ENCODE data around the gene MED10.

MED10 gene

DNA sequence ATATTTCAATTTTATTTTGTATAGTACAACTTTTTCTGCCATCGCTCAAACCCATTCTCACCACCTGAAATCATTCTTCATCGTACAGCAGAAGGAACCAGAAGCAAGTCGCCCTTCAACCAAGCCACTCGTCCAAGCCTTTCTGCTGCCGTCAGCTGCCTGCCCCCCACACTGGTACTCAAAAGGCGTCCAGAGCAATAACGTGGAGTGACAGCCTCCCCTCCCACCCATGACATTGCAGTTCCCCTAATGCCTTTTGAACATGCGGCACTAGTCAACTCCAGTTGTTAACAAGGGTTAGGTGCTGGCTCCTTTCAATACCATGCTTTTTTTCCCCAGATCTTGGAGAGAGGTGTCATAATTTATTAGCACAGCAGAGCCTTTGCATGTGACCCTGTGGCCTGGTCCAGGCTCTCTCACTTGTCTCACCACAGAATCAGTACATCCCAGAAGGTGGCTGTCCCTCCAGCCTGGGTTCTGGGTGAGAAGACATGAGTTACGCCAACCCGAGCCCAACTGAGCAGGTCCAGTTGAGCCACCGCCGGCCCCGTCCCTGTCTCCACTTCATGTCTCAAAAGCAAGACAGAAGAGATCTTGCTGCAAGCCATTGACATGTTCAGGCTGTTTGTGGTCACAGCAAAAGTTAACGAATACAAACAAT lies 20.4 kb upstream of the MED10 start:
- DNase-seq, result no peak

DNA sequence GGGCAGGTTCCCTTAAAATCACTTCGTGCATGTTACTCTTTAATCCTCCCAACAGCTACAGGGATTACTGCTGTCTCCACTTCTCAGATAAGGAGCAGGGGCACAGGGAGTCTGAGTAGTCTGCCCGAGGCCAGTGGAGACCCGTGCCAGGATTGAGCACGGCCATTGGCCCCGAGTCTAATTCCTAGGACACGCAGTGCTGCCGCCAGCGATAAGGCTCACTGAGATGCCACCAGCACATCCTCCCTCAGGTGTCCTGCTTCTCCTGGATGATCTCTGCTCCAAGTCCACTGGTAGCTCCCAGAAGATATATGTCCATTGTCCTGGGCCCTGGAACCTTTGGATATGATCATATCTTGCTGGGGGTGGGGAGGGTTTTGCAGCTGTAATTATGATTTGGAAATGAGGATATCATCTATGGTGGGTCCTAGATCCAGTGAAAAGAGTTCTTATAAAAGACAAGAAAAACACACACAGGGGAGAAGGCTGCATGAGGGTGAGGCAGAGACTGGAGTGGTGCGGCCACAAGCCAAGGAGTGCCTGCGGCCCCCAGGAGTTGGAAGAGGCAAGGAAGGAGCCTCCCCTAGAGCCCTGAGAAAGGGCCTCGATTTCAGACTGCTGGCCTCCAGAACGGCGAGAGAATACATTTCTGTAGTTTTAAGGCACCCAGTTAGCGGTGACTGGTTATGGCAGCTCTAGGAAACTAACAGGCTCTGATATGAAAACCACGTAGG lies 19.4 kb upstream of the MED10 start:
- DNase-seq, result no peak

DNA sequence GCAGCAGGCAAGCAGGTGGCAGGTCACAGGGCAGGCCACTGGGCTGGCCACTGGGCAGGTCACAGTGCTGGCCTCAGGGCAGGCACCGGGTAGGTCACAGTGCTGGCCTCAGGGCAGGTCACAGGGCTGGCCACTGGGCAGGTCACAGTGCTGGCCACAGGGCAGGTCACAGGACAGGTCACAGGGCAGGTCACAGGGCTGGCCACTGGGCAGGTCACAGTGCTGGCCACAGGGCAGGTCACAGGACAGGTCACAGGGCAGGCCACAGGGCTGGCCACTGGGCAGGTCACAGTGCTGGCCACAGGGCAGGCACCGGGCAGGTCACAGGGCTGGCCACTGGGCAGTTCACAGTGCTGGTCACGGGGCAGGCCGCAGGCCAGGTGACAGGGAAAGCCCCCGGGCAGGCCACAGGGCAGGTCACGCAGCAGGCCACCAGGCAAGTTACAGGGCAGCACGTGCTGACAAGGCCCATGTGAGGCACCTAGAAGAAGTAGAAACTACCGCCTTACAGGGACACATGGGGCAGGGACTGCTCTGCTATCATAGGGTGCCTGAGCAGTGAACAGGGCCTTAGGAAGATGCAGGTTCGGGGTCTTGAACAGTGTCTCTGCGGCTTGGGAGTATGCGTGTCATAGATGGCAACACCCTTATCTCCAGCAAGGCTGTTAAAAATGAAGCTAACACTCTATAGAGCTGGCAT lies 18.6 kb upstream of the MED10 start:
- no peak for DNase-seq

DNA sequence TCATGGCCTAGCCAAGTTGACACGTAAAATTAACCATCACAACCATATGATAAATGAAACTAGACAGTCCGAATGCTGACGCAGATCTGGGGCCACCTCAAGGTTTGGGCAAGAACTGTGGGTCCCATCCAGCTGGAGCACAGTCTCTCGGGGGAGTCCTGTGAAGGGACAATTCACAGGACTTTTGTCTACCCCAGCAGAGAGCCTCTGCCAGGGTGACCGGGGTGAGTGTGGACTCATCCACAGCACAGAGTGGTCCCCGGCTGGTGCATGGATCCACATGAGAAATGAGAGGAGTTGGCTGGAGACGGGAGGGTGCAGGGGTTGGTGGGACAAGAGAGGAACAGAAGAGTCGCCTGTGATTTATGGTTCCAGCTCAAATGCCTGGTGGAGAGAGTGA lies 17.7 kb upstream of the MED10 start:
- DNase-seq, result no peak

DNA sequence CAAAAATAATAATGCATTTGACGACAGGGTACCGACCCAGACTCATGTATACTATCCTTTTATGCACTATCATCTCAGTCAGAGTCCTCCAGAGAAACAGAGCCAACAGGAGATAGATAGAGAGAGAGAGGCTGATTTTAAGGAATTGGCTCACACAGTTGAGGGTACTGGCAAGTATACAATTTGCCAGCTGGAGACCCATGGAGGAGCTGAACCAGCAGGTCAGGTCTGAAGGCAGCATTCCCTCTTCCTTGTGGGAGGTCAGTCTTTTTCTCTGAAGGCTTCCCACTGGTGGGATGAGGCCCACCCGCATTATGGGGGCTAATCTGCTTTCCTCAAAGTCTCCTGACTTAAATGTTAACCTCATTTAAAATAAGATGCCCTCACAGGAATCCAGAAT lies 17.3 kb upstream of the MED10 start:
- no peak for DNase-seq

DNA sequence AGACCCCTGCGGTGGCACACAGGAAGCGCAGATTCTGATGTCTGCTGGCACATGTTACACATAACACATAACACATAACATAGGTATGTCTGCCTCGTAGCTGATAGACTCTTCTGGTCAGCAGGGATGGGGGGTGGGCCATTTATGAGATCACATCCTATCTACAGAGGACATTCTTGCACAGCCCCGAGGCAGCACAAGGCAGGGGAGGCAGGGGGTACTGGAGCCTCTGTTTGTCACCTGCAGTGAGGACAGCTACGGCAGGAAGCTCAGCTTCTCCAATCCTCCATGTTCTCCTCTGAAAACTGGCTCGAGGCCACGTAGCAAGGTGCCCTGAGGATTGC lies 16.7 kb upstream of the MED10 start:
- DNase-seq, result no peak

DNA sequence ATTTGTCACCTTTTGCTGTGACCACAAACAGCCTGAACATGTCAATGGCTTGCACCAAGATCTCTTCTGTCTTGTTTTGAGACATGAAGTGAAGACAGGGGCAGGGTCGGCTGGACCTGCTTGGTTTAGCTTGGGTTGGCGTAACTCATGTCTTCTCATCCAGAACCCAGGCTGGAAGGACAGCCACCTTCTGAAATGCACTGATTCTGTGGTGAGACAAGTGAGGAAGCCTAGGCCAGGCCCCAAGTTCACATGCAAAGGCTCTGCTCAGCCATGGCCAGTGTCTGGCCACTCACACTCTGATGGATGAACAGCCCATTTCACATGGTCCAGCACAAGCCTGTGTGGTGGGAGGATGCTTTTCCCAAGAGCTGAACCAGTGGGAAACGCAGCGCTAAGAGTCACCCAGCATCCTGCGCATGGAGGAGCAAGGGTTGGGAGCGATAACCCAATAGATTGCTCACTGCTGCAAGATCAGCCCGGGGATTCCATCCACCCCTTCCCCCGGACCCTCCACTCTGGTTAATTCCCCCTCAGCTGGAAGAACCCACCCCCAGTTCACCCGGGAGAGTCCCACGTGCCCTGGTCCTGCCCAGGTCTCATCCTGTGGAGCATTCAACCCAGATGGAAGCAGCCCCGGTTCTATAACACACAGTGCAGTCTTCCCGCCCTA lies 16.2 kb upstream of the MED10 start:
- no peak for DNase-seq

DNA sequence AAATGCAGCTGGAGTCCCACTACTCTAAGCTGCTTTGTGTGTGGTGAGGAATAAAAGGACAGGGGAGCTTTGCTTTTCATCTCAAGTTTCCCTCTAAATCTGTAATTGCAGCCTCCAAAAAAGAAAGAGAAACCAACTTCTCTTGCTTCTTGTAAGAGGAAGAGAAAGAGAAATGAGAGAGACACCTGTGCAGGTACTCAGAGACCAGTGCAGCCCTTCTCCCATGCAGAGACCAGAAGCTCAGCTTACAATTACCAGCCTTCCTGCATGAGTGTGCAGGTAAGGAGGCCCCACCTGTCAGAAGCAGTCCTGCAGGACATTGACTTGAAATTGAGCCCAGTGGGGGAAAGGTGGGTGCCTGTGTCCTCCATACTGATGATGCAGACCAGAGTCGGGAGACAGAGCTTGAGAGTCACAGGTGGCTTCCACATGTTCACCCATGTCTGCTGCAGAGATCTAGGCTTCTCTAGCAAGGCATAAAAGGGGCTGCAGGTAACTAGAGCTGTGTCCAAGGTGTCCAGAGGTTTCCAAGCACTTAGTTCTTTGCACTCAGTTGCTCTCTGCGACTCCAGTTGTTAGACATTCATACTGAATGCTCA lies 15.3 kb upstream of the MED10 start:
- no peak for DNase-seq

DNA sequence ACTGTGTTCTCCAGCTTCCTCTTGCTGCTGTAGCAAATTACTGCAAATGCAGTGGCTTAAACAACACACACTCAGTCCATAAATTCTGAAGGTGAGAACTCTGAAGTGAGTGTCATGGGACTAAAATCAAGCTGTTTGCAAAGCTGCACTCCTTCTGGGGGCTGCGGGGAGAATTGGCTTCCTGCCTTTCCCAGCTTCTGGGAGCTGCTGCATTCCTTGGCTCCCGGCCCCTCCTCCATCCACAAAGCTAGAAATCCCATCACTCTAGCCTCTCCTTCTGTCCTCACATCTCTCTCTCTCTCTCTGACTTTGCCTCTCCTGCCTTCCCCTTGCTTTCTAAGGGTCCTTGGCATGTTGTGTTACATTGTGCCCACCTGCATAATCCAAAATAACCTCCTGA lies 14.2 kb upstream of the MED10 start:
- DNase-seq, result no peak

DNA sequence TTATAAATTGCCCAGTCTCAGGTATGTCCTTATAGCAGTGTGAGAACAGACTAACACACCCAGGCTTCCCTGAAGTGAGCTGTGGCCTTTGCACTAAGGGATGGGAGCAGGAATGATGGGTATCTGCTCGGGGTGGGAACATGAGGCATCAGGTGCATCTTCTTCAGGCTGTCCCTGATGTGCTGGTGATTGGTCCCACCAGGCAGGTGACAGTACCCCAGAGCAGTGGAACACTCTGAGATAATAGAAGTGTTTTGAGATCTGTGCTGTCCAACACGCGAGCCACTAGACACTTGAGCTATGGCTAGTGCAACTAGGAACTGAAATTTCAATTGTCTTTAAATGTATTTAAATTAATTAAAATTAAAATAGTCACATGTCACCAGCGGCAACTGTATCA lies 12.8 kb upstream of the MED10 start:
- no peak for DNase-seq

DNA sequence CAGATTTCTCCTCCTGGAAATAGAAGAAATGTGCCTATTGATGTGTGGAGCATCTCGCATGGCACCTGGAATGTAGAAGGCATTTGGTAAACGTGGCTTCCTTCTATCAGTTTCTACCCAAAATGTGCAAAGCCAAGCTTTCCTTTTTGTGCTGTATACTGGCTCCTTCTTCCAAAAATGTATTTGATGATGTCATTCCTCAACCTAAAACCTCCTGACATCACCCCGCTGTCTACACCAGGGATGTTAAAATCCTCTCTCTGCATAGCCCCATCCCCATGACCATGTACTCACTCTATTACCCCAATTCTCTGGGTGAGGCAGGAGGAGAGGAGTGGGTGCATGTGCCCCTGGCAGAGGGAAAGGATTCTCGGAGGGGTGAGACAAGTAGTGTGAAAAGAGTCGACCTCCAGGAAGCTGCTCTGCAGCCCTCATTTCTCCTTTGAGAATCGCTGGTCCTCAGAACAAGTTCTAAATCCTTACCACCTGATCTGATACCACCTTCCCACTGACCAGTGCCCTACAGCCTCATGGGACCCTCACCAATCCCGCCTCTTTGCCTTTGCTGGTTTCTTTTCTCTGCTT lies 11.7 kb upstream of the MED10 start:
- DNase-seq, result no peak

DNA sequence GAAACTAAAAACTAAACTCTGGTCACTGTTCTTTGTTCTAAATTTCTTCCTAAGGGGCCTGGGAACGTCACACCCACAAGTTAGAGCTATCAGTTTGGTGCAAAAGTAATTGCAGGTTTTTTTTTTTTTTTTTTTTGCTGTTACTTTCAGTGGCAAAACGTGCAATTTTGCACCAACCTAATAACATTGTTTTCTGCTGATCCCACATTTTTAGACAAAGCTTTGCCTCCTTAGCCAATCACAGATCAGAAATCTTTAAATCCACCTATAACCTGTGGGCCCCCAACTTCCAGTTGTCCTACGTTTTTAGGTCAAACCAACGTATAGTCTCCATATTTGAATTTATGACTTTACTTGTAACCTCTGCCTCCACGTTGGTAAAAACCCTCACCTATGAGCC lies 11.1 kb upstream of the MED10 start:
- no peak for DNase-seq

DNA sequence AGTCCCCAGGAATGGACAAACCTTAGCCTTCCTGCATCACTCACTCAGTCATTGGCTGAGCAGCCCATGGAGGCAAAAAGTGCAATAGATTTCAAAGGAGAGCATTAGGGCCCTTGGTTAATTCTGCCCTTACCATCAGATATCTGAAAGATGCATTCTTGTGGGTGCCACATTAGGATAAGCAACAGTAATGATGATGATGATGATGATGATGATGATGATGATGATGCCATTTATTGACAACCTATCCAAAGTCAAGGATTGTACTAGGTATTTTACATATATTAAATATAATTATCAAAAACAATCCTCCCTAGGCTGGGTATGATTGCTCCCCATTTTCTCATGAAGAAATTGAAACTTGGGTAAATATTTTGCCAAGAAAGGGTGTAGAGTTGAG lies 9.6 kb upstream of the MED10 start:
- DNase-seq, result no peak

DNA sequence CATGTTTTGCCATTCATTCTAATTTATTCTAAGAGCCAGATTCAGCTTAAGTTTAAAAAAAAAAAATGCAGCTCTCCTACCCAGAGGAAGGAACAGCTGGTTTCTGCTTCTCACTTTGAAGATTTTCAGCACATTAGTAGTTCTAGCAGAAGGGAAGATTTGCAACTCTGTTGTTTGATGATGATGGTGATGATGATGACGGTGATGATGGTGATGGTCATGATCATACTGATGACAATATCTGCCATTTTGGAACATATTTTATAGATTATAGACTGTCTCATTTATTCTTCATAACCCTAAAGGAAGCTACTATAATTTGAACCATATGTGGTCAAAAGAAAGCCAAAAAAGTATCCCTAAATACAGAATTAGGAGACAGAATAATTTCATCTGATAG lies 7.9 kb upstream of the MED10 start:
- DNase-seq, result no peak

DNA sequence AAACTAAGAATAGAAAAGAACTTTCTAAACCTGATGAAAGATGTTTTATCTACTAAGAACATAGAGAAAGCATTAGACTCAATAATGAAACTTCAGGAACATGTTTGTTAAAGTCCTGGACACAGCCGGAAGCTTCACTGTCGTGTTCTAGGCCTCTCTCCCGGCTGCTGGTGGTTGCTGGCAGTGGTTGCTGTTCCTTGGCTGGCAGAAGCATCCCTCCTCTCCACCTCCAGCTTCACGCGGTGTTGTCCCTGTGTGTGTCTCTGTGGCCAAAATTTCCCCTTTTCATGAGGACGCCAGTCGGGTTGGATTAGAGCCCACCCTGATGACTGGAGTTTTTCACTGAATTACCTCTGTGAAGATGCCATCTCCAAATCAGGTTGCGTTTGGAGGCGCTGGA lies 6.5 kb upstream of the MED10 start:
- DNase-seq, result no peak

DNA sequence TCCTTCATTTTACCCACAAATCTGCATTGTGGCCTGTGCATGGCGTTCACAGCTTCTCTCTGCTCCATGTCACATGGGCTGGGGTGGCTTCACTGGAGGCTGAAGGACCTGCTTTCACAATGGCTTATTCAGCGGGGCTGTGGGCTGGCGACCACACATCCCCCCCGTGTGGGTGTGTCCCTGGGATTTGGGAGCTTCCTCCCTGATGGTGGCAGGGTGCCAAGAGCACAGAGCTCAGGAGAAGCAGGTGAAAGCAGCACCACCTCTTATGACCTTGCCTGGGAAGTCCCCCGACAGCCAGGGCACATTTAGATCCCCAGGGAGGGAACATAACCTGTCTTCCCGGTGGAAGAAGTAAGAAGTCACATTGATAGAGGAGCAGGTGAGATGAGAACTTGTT lies 5.0 kb upstream of the MED10 start:
- DNase-seq, result no peak

DNA sequence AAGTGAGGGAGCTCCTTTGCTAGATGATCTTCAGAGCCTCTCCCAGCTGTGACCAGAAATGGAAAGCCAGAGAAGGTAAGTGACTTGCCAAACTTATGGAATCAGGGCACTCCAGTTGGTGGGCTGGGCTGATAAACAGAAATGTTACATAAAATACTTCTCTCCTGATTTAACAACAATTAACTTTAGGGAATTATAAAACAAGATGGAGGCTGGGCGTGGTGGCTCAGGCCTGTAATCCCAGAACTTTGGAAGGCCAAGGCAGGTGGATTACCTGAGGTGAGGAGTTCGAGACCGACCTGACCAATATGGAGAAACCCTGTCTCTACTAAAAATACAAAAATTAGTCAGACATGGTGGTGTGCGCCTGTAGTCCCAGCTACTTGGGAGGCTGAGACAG lies 899 bp upstream of the MED10 start:
- DNase-seq, result no peak

DNA sequence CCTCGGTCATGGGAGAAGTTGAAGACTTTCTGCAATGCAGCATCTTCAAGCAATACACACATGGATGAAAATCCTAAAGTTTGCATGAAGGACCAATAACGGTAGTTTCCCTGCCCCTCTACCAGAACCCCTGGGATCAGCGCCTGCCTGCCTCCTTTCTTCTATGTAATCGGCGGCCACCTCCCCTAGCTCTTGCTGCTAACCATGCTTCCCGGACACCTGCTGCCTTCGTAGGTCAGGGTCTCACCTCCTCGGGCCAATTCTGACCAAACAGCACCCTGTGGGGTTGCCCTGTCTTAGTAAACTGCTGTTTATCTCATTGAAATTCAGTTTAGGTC lies 388 bp upstream of the MED10 start:
- DNase-seq, result no peak

DNA sequence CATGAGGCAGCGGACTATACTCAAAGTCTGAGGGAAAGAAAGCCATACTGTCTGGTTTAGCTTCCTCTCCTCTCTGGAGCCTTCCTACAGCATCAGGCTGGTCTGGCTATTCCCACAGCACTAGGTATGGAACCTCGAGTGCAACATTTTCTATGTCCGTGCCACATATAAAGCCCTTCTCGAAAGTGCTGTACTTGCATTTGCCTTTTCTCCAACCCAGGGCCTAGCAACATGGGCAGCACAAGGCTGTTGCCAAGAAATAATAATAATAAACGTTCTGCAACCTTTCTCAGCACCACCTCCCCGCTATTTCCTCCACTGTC lies 804 bp downstream of the MED10 start:
- no peak for DNase-seq

DNA sequence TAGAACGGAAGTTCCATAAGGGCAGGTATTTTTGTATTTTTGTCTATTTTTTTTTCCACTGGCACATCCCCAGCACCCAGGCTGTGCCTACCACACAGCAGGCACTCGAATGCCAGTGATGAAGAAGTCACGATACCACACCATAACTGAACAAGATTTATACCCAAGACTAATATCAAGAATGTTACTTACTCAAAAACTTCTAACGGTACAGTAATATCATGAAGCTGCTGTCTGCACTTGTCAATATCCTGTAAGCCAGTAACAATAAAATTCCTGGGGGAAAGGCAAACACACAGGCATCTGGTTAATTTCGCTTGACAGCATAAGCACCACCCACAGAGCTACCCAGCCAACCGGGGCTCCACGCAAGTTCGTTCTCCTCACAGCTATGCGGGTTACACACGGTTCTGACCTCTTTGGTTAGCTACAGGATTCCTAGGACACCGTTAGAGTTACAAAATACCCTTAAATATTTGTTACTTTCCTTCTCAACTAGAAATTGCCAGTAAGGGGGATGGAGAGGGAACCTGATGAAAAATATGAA lies 1.3 kb downstream of the MED10 start:
- DNase-seq, result no peak

DNA sequence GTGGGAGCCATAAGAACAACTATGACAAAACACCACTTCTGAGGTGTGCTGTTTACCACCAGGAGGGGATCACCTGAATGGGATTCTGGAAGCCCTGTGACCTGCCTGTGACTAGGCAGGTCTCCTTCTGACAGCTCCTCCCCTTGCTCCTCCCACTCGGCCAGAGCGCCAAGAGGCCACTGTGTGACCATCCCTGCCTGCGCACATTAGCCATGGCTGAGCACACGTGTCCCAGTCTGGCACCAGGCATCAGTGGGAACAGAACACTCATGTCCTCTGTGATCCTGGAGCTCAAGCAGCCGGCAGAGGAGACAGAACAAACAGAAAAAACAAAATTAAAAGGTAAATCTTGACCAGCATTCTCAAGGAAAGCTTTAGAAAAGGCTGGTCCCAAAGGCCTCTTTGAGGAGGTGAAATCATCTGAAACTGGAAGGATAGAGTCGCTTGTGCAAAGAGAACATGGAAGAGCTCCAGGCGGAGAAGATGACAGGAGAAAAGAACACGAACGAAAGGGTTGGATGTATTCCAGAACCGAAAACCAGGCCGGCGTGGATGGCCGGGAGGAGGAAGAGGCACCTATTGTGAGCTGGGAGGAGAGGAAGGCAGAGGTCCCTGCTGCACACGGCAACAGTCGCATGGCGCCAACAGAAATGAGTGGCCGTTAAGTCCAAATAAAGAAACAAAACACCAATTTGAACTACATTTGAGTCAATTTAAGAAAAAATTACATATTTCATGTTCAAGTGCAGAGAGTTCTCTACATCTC lies 5.1 kb downstream of the MED10 start:
- peak in 1 of 2 donors; percentile 10 for DNase-seq

Measured in stimulated activated CD4-positive, alpha-beta T cell treated with anti-CD3 and anti-CD28 coated beads, Interleukin-2, amount 100 ng/mL, for 24 hours (primary cell).